NCI-H187 treated with DMSO at 0.1 percent for 48 hours (cell line): Measurements from ENCODE around the gene CTTNBP2NL.
"Not testable (repeated sequence)": the region's sequence is repeated elsewhere in the genome, so short reads cannot be mapped to it uniquely, and the experiment has no call there.

Experiments
- DNase-seq: peaks from one replicate; lab custom pipeline; 2025; lab: John Stamatoyannopoulos, UW

The CTTNBP2NL gene

GRCh38 chr1:112423666-112424065 is 27.7 kb downstream of the CTTNBP2NL start:
- not testable (repeated sequence) for DNase-seq

GRCh38 chr1:112429749-112430148 is 33.7 kb downstream of the CTTNBP2NL start:
- no peak for DNase-seq

- no peak for DNase-seq
Observed at GRCh38 chr1:112431038-112431437, 35.0 kb downstream of the CTTNBP2NL start.

- DNase-seq = no peak
Observed at GRCh38 chr1:112435448-112435847, 39.4 kb downstream of the CTTNBP2NL start.

- DNase-seq = no peak
Observed at GRCh38 chr1:112436384-112437156, 40.6 kb downstream of the CTTNBP2NL start.

GRCh38 chr1:112438156-112438555 is 42.1 kb downstream of the CTTNBP2NL start:
- DNase-seq = not testable (repeated sequence)

GRCh38 chr1:112439592-112439991 is 43.6 kb downstream of the CTTNBP2NL start:
- DNase-seq = no peak

- no peak for DNase-seq
Observed at GRCh38 chr1:112440574-112440973, 44.6 kb downstream of the CTTNBP2NL start.

GRCh38 chr1:112444269-112444668 is 48.3 kb downstream of the CTTNBP2NL start:
- no peak for DNase-seq

- no peak for DNase-seq
Observed at GRCh38 chr1:112445596-112445995, 49.6 kb downstream of the CTTNBP2NL start.

GRCh38 chr1:112446411-112446810 is 50.4 kb downstream of the CTTNBP2NL start:
- no peak for DNase-seq

- DNase-seq = no peak
Observed at GRCh38 chr1:112448904-112449629, 53.1 kb downstream of the CTTNBP2NL start.

GRCh38 chr1:112449630-112449983 is 53.6 kb downstream of the CTTNBP2NL start:
- DNase-seq = no peak

- no peak for DNase-seq
Observed at GRCh38 chr1:112450773-112451172, 54.8 kb downstream of the CTTNBP2NL start.

GRCh38 chr1:112451301-112451700 is 55.3 kb downstream of the CTTNBP2NL start:
- not testable (repeated sequence) for DNase-seq

GRCh38 chr1:112453876-112454275 is 57.9 kb downstream of the CTTNBP2NL start:
- no peak for DNase-seq

GRCh38 chr1:112454316-112454715 is 58.3 kb downstream of the CTTNBP2NL start:
- DNase-seq = no peak

GRCh38 chr1:112457241-112457640 is 61.2 kb downstream of the CTTNBP2NL start:
- no peak for DNase-seq

GRCh38 chr1:112457955-112458354 is 61.9 kb downstream of the CTTNBP2NL start:
- no peak for DNase-seq

GRCh38 chr1:112458756-112459155 is 62.7 kb downstream of the CTTNBP2NL start:
- DNase-seq = no peak

GRCh38 chr1:112460615-112461014 is 64.6 kb downstream of the CTTNBP2NL start:
- no peak for DNase-seq

GRCh38 chr1:112461200-112461871 is 65.3 kb downstream of the CTTNBP2NL start:
- DNase-seq = no peak

GRCh38 chr1:112462953-112463279 is 66.9 kb downstream of the CTTNBP2NL start:
- no peak for DNase-seq
